Peyer's patch (tissue), 4 donors: ENCODE results near the gene SMAD5. TPM values are rescaled to one million over a fixed set of nuclear protein-coding genes. Genes with fewer than 3 reads are reported as not detected.

ENCODE experiments used
- DNase-seq, 3 donors: peaks; one replicate each; pipeline ENCODE4 v3.0.0-alpha.2; 2017 to 2019
- H3K27ac ChIP-seq, 4 donors: fragments of 200-600 bp; sonication (generic); one replicate each; pipeline ENCODE4 v1.5.1; 2016 to 2019
- H3K27me3 ChIP-seq, 2 donors: fragments of 200-600 bp; sonication (generic); one replicate each; pipeline ENCODE4 v1.5.1; 2019
- H3K36me3 ChIP-seq, 3 donors: fragments of 200-600 bp; sonication (generic); one replicate each; pipeline ENCODE4 v1.5.1; 2016 to 2019
- H3K4me1 ChIP-seq, 4 donors: fragments of 200-600 bp; sonication (generic); one replicate each; pipeline ENCODE4 v1.5.1; 2016 to 2019
- H3K4me3 ChIP-seq, 4 donors: fragments of 200-600 bp; sonication (generic); 1 replicate in 3 of 4; 2 replicates in 1 of 4; pipeline ENCODE4 v1.5.1; 2016 to 2019; ENCODE audit warnings: mild to moderate bottlenecking in 1 of 4
- H3K9me3 ChIP-seq, 4 donors: fragments of 200-600 bp; sonication (generic); one replicate each; pipeline ENCODE4 v1.5.1; 2016 to 2019; ENCODE audit warnings: mild to moderate bottlenecking in 1 of 4
- CTCF ChIP-seq, 6 experiments: fragments of 450-650 bp in 4 of 6; fragments of 200-600 bp in 2 of 6; sonication (generic) in 1 of 6; IDR thresholded peaks; one replicate each; pipeline ENCODE4 v1.5.1; 2017 to 2019; ENCODE audit warnings: antibody characterized with exemption in 6 of 6, mild to moderate bottlenecking in 3 of 6, moderate library complexity in 1 of 6
- POLR2A ChIP-seq, 2 donors: fragments of 450-650 bp; IDR thresholded peaks; one replicate each; pipeline ENCODE4 v1.5.1; 2017; ENCODE audit warnings: antibody characterized with exemption in 2 of 2, mild to moderate bottlenecking in 2 of 2, moderate library complexity in 2 of 2
- total RNA-seq, 4 donors: library from RNA; depleted of rRNA; stranded (reverse); fragments of >200 nt; gene quantifications; one replicate each; pipeline ENCODE4 v1.1.0, GENCODE V29; 2016

SMAD5 gene
- total RNA-seq, 4 donors from 2014 or later, result 20.0 to 31.4 (median 23.7) TPM

- no peak for DNase-seq
- Histone ChIP-seq H3K4me3 (no peak overlapping the region), H3K27ac (no peak overlapping the region)
Measured at GRCh38 chr5:136208916-136209315, 76.3 kb downstream of the SMAD5 start.

GRCh38 chr5:136209346-136209910 lies 76.8 kb downstream of the SMAD5 start:
- no peak for DNase-seq
- no peaks in the 10 kb centered on the region for H3K27me3 ChIP-seq
- H3K9me3 ChIP-seq, result no peaks in the 10 kb centered on the region
- H3K36me3 ChIP-seq, result no peaks in the 10 kb centered on the region
- TF ChIP-seq POLR2A (IDR thresholded peaks at IDR 0.05), result no peak
- TF ChIP-seq CTCF (IDR thresholded peaks at IDR 0.05), result no peak
- H3K4me1 ChIP-seq, result no peaks in the 10 kb centered on the region
- no peak overlapping the region for H3K4me3 ChIP-seq
- H3K27ac ChIP-seq, result no peak overlapping the region

More at GRCh38 chr5:136208916-136209315, 76.3 kb downstream of the SMAD5 start:
- TF ChIP-seq CTCF (IDR thresholded peaks at IDR 0.05), result no peak
- no peak for TF ChIP-seq POLR2A (IDR thresholded peaks at IDR 0.05)
- Histone ChIP-seq H3K36me3 (no peaks in the 10 kb centered on the region), H3K27me3 (no peaks in the 10 kb centered on the region), H3K4me1 (no peaks in the 10 kb centered on the region), H3K9me3 (no peaks in the 10 kb centered on the region)

- H3K9me3 ChIP-seq, result no peaks in the 10 kb centered on the region
- no peak for DNase-seq
- H3K36me3 ChIP-seq, result no peaks in the 10 kb centered on the region
- TF ChIP-seq CTCF (IDR thresholded peaks at IDR 0.05) (no peak), POLR2A (IDR thresholded peaks at IDR 0.05) (no peak)
- no peaks in the 10 kb centered on the region for H3K27me3 ChIP-seq
- no peak overlapping the region for H3K27ac ChIP-seq
- no peaks in the 10 kb centered on the region for H3K4me1 ChIP-seq
- no peak overlapping the region for H3K4me3 ChIP-seq
Measured at GRCh38 chr5:136210259-136210658, 77.6 kb downstream of the SMAD5 start.

GRCh38 chr5:136211282-136212040 lies 78.8 kb downstream of the SMAD5 start:
- H3K27me3 ChIP-seq, result no peaks in the 10 kb centered on the region
- H3K9me3 ChIP-seq, result no peaks in the 10 kb centered on the region
- TF ChIP-seq POLR2A (IDR thresholded peaks at IDR 0.05), result no peak
- TF ChIP-seq CTCF (IDR thresholded peaks at IDR 0.05), result no peak
- H3K4me1 ChIP-seq, result no peaks in the 10 kb centered on the region
- no peak overlapping the region for H3K4me3 ChIP-seq
- H3K27ac ChIP-seq, result no peak overlapping the region
- no peaks in the 10 kb centered on the region for H3K36me3 ChIP-seq
- DNase-seq, result no peak

GRCh38 chr5:136212252-136212721 lies 79.6 kb downstream of the SMAD5 start:
- H3K27ac ChIP-seq, result no peak overlapping the region
- H3K4me3 ChIP-seq, result no peak overlapping the region
- H3K4me1 ChIP-seq, result no peaks in the 10 kb centered on the region
- TF ChIP-seq CTCF (IDR thresholded peaks at IDR 0.05), result peak; percentile 49 to 83 (median 74)
- no peak for TF ChIP-seq POLR2A (IDR thresholded peaks at IDR 0.05)
- no peaks in the 10 kb centered on the region for H3K36me3 ChIP-seq
- H3K27me3 ChIP-seq, result no peaks in the 10 kb centered on the region
- no peaks in the 10 kb centered on the region for H3K9me3 ChIP-seq
- DNase-seq, result peak; percentile 23 to 75 (median 75)
